Right atrium auricular region (tissue), 2 donors: ENCODE results near the gene NXPH4. TPM values are rescaled to one million over a fixed set of nuclear protein-coding genes. Genes with fewer than 3 reads are reported as not detected.

ENCODE experiments used
- DNase-seq: peaks from one replicate; pipeline ENCODE4 v3.0.0-alpha.2; 2019; ENCODE audit warnings: low spot score
- H3K27ac ChIP-seq, 2 donors: fragments of 200-600 bp; sonication (generic); 1 replicate in 1 of 2; 2 replicates in 1 of 2; pipeline ENCODE4 v1.5.1; 2016 to 2019
- H3K27me3 ChIP-seq, 2 donors: fragments of 200-600 bp; sonication (generic); one replicate each; pipeline versions ENCODE4 v1.5.1 to v1.6.0; 2017 to 2019
- H3K36me3 ChIP-seq: fragments of 200-600 bp; sonication (generic); one replicate; pipeline ENCODE4 v1.5.1; 2016
- H3K4me1 ChIP-seq, 2 donors: fragments of 200-600 bp; sonication (generic); one replicate each; pipeline versions ENCODE4 v1.5.1 to v1.6.0; 2017 to 2019
- H3K4me3 ChIP-seq, 2 donors: fragments of 200-600 bp; sonication (generic); 1 replicate in 1 of 2; 2 replicates in 1 of 2; pipeline ENCODE4 v1.5.1; 2017 to 2019; ENCODE audit warnings: mild to moderate bottlenecking in 1 of 2, moderate library complexity in 1 of 2
- H3K9me3 ChIP-seq, 2 donors: fragments of 200-600 bp; sonication (generic); one replicate each; pipeline ENCODE4 v1.5.1; 2019
- CTCF ChIP-seq, 2 donors: fragments of 200-600 bp; sonication (generic); IDR thresholded peaks; one replicate each; pipeline ENCODE4 v1.5.1; 2019; ENCODE audit warnings: antibody characterized with exemption in 2 of 2
- total RNA-seq, 2 donors: library from RNA; depleted of rRNA; stranded (reverse); fragments of >200 nt; gene quantifications; one replicate each; pipeline ENCODE4 v1.1.0, GENCODE V29; 2016

The NXPH4 gene
- total RNA-seq, 2 donors from 2014 or later, result 0.28 to 1.1 TPM

- Histone ChIP-seq H3K4me1 (peaks cover 0 to 24% of the 10 kb centered on the region in 2 donors), H3K36me3 (no peaks in the 10 kb centered on the region), H3K27ac (no peak overlapping the region), H3K4me3 (no peak overlapping the region), H3K9me3 (no peaks in the 10 kb centered on the region), H3K27me3 (peaks cover 33 to 43% of the 10 kb centered on the region in 2 donors)
- DNase-seq, result no peak
- TF ChIP-seq CTCF (IDR thresholded peaks at IDR 0.05), result no peak
These were observed 5.9 kb downstream of the NXPH4 start for GRCh38 chr12:57222286-57223190.

GRCh38 chr12:57223191-57224165 lies 6.9 kb downstream of the NXPH4 start:
- no peak for DNase-seq

GRCh38 chr12:57224278-57224972 lies 7.8 kb downstream of the NXPH4 start:
- Histone ChIP-seq H3K27ac (no peak overlapping the region), H3K27me3 (peaks cover 32 to 41% of the 10 kb centered on the region in 2 donors), H3K4me1 (peaks cover 0 to 29% of the 10 kb centered on the region in 2 donors), H3K4me3 (no peak overlapping the region), H3K36me3 (no peaks in the 10 kb centered on the region), H3K9me3 (no peaks in the 10 kb centered on the region)
- DNase-seq, result no peak
- TF ChIP-seq CTCF (IDR thresholded peaks at IDR 0.05), result no peak

More at GRCh38 chr12:57223191-57224165, 6.9 kb downstream of the NXPH4 start:
- H3K4me3 ChIP-seq, result no peak overlapping the region
- H3K4me1 ChIP-seq, result peaks cover 0 to 23% of the 10 kb centered on the region in 2 donors
- no peaks in the 10 kb centered on the region for H3K9me3 ChIP-seq
- H3K36me3 ChIP-seq, result no peaks in the 10 kb centered on the region
- no peak for TF ChIP-seq CTCF (IDR thresholded peaks at IDR 0.05)
- peaks cover 32 to 41% of the 10 kb centered on the region in 2 donors for H3K27me3 ChIP-seq
- no peak overlapping the region for H3K27ac ChIP-seq

- DNase-seq, result no peak
- Histone ChIP-seq H3K4me1 (peaks cover 0 to 35% of the 10 kb centered on the region in 2 donors), H3K9me3 (no peaks in the 10 kb centered on the region), H3K4me3 (peak overlapping the region in 1 of 2 donors; percentile 17), H3K27me3 (peaks cover 28 to 41% of the 10 kb centered on the region in 2 donors), H3K27ac (no peak overlapping the region), H3K36me3 (no peaks in the 10 kb centered on the region)
- peak; percentile 33 to 68 for TF ChIP-seq CTCF (IDR thresholded peaks at IDR 0.05)
These were observed 8.5 kb downstream of the NXPH4 start for GRCh38 chr12:57224973-57225679.
